Measurements from ENCODE around the gene INPP5A. TPM values are rescaled to one million over a fixed set of nuclear protein-coding genes. Genes with fewer than 3 reads are reported as not detected.

INPP5A gene
- total RNA-seq, 6 experiments from 2014 or later = 58.9 to 64.6 (median 63.8) TPM

GRCh38 chr10:132535065-132535651, 2.4 kb upstream of the INPP5A start:
- Mint-ChIP-seq H3K4me3 (peak overlapping the region; percentile 90), H3K27ac (peak overlapping the region; percentile 84), H3K9me3 (peaks cover 14% of the 10 kb centered on the region), H3K36me3 (ENCODE audit: low read depth) (peaks cover 26% of the 10 kb centered on the region), H3K4me1 (ENCODE audit: low read depth) (peaks cover 63% of the 10 kb centered on the region), H3K27me3 (ENCODE audit: insufficient read depth) (peaks cover 2% of the 10 kb centered on the region; the same call in 1 of the 2 replicates)
- TF ChIP-seq CTCF (IDR thresholded peaks at IDR 0.05) = no peak
- DNase-seq = no peak

- Mint-ChIP-seq H3K27me3 (ENCODE audit: insufficient read depth) (peaks cover 2% of the 10 kb centered on the region; the same call in 1 of the 2 replicates), H3K4me1 (ENCODE audit: low read depth) (peaks cover 75% of the 10 kb centered on the region), H3K4me3 (peak overlapping the region; percentile 90), H3K27ac (peak overlapping the region; percentile 70), H3K36me3 (ENCODE audit: low read depth) (peaks cover 24% of the 10 kb centered on the region), H3K9me3 (peaks cover 13% of the 10 kb centered on the region)
- no peak for TF ChIP-seq CTCF (IDR thresholded peaks at IDR 0.05)
- no peak for DNase-seq
Observed at GRCh38 chr10:132536241-132536876, 1.2 kb upstream of the INPP5A start.

GRCh38 chr10:132536877-132537683, 507 bp upstream of the INPP5A start:
- Mint-ChIP-seq H3K4me1 (ENCODE audit: low read depth) (peaks cover 75% of the 10 kb centered on the region), H3K27ac (peak overlapping the region; percentile 70; the same call in 1 of the 2 replicates), H3K27me3 (ENCODE audit: insufficient read depth) (peaks cover 2% of the 10 kb centered on the region; the same call in 1 of the 2 replicates), H3K36me3 (ENCODE audit: low read depth) (peaks cover 17% of the 10 kb centered on the region), H3K9me3 (peaks cover 6% of the 10 kb centered on the region), H3K4me3 (peak overlapping the region; percentile 90)
- TF ChIP-seq CTCF (IDR thresholded peaks at IDR 0.05) = peak; percentile 56
- DNase-seq = peak; percentile 98

- no peaks in the 10 kb centered on the region for H3K9me3 Mint-ChIP-seq
- peak overlapping the region; percentile 83 for H3K27ac Mint-ChIP-seq
- H3K4me3 Mint-ChIP-seq = peak overlapping the region; percentile 99
- TF ChIP-seq CTCF (IDR thresholded peaks at IDR 0.05) = no peak
- DNase-seq = no peak
- peaks cover 2% of the 10 kb centered on the region; the same call in 1 of the 2 replicates for H3K27me3 Mint-ChIP-seq (ENCODE audit: insufficient read depth)
- peaks cover 12% of the 10 kb centered on the region for H3K36me3 Mint-ChIP-seq (ENCODE audit: low read depth)
- peaks cover 63% of the 10 kb centered on the region for H3K4me1 Mint-ChIP-seq (ENCODE audit: low read depth)
Observed at GRCh38 chr10:132538031-132538789, 623 bp downstream of the INPP5A start.

- H3K9me3 Mint-ChIP-seq = no peaks in the 10 kb centered on the region
- peaks cover 57% of the 10 kb centered on the region for H3K4me1 Mint-ChIP-seq (ENCODE audit: low read depth)
- no peak for TF ChIP-seq CTCF (IDR thresholded peaks at IDR 0.05)
- no peak for DNase-seq
- H3K27me3 Mint-ChIP-seq (ENCODE audit: insufficient read depth) = peaks cover 2% of the 10 kb centered on the region; the same call in 1 of the 2 replicates
- H3K4me3 Mint-ChIP-seq = peak overlapping the region; percentile 99
- peak overlapping the region; percentile 83 for H3K27ac Mint-ChIP-seq
- H3K36me3 Mint-ChIP-seq (ENCODE audit: low read depth) = peaks cover 15% of the 10 kb centered on the region
Observed at GRCh38 chr10:132538790-132539421, 1.3 kb downstream of the INPP5A start.
